NCI-H345 treated with DMSO at 0.1 percent for 48 hours (cell line): ENCODE measurements around the gene JAGN1.
"Not testable (repeated sequence)": the region's sequence is repeated elsewhere in the genome, so short reads cannot be mapped to it uniquely, and the experiment has no call there.

Source experiments
- DNase-seq: peaks from one replicate; lab custom pipeline; 2025; ENCODE audit not compliant: unreplicated experiment; lab: John Stamatoyannopoulos, UW

JAGN1 gene

GRCh38 chr3:9897408-9898372 is 7.3 kb downstream of the JAGN1 start:
- no peak for DNase-seq

DNA sequence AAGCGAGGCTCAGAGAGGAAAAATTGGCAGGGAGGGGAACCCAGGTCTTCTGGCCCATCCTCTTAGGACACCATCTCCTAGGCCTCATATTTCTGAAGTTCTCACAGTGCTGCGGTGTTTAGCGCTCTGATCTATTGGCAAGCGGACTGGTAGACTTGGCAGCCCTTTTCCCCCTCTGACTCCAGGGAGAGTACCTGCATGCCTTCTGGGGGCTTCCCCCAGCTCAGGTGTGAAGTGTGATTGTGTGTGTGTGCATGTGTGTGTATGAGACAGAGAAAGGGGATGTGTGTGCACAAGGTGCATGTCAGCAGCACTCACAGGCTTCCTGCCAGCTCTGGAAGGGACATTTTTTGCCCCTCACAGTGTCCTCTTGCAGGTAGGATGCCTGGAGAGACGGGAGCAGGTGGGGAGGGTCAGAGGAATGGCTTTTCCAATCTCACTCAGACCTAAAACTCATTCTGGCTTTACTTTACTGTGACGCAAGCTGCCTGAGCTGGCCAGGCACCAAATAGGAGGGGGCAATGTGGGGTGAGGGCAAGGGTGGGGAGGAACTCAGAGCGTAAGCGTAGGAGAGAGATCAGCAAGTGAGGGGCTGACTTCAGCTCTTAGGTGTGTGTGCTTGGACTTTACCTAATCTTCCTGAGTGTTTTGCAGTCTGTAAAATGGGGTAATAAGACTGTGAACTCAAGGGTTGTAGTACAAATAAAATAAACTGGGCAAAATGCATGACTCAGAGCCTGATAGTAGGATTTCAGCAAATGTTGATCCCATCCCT is 8.2 kb downstream of the JAGN1 start:
- DNase-seq = no peak

GRCh38 chr3:9899289-9899791 is 8.9 kb downstream of the JAGN1 start:
- no peak for DNase-seq

- DNase-seq = not testable (repeated sequence)
Observed at GRCh38 chr3:9900965-9901415, 10.6 kb downstream of the JAGN1 start.

DNA sequence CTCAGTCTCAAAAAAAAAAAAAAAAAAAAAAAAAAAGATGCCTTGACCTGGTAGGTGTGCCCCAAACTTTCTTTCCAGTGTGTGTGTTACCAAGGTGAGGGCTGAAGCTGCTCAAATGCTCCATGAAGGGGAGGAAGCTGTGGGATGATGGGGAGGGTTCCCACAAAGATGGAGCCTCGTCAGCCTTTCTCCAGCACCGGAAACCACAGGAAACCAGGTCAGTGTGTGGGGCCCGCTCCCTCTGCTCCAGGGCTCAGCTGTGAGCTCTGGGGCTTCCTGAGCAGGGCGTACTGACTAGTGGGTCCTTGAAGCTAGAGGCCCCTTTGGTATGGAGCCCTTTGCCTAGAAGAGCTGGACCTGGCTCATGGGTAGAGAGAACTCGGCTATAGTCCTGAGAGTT is 11.6 kb downstream of the JAGN1 start:
- no peak for DNase-seq

GRCh38 chr3:9902372-9903237 is 12.2 kb downstream of the JAGN1 start, which contains the start of gene IL17RE:
Gene IL17RE, plus strand, starts transcription at chr3:9902848. Its CDS starts 85 bp downstream, at chr3:9902933.
- no peak for DNase-seq

DNA sequence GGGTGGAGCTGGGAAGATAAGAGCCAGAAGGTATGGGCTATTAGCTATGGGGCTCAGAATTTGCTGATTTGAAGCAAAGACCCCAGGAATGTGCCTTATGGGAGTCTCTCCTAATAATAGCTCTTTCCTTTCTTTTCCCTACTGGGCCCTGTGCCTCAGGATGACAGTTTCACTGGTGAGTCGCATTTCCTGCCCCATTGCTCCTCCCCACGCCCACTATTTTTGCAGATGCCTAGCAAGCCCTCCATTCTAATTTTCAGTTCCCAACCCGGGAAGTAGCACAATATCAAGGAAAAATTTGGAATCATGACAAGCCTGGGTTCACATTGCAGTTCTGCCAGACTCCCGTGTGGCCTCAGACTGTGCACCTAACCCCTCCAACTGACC is 12.8 kb downstream of the JAGN1 start:
- no peak for DNase-seq

- no peak for DNase-seq
Observed at GRCh38 chr3:9903904-9904303, 13.5 kb downstream of the JAGN1 start.

- no peak for DNase-seq
Observed at GRCh38 chr3:9906480-9906879, 16.1 kb downstream of the JAGN1 start.

GRCh38 chr3:9908286-9908685 is 17.9 kb downstream of the JAGN1 start:
- no peak for DNase-seq

DNA sequence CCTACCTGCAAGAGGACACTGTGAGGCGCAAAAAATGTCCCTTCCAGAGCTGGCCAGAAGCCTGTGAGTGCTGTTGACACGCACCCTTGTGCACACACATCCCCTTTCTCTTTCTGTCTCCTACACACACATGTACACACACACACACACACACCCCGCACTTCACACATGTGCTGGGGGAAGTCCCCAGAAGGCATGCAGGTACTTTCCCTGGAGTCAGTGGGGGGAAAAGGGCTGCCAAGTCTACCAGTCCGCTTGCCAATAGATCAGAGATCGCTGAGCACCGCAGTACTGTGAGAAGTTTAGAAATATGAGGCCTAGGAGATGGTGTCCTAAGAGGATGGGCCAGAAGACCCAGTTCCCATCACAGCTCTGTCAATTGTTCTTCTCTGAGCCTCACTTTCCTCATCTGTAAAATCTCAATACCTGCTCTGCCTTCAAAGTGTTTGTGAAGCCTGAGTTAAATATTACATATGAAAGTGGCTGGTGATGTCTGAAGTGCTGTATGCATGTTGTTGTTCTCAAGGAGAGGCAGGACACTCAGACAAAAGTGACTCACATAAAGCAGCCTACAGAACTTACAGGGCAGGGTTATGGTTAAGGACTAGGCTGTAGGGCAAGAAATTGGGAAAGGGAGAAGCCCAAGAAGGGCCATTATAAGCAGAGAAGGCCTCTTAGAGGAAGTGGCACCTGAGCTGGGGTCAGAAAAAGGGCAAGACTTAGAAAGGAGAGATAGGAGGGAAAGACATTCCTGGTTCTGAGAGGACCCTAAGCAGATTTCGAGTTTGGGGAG is 19.0 kb downstream of the JAGN1 start:
- DNase-seq = no peak

DNA sequence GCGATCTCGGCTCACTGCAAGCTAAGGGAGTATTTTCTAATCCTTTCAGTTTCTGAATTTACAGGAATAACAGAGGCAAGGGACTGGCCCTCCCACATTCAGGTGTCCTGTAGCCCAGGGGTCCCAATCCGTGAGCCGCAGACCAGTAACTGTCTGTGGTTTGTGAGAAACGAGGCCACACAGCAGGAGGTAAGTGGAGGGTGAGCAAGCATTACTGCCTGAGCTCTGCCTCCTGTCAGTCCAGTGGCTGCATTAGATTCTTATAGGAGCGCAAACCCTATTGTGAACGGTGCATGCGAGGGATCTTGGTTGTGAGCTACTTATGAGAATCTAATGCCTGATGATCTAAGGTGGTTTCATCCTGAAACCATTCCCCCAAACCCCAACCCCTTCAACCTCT is 21.5 kb downstream of the JAGN1 start:
- no peak for DNase-seq

DNA sequence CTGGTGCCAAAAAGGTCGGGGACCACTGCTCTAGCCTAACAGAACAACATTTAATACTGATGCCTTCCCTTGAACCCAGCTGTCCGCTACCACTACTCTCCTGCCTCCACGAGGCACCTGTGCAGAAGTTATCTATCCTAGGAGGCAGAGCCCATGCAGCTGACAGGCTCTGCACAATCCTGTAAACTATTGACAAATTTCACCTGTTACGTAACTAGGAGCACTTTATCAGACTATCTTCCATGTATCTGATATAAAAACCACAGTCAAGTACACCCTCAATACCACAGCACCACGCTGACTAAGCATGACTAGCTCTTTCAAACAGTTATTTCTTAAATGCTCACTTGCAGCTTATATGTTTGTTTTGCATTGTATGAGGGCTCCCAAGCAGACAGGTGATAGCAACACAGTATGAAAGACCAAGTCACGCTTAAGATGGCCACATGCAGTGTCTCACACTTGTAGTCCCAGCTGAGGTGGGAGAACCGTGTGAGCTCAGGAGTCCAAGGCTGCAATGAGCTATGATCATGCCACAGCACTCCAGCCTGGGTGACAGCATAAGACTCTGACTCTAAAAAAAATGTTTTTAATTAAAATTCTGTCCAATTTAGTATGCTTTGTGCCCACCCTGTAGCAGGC is 22.0 kb downstream of the JAGN1 start:
- DNase-seq = no peak

- DNase-seq = no peak
Observed at GRCh38 chr3:9913601-9914000, 23.2 kb downstream of the JAGN1 start.

DNA sequence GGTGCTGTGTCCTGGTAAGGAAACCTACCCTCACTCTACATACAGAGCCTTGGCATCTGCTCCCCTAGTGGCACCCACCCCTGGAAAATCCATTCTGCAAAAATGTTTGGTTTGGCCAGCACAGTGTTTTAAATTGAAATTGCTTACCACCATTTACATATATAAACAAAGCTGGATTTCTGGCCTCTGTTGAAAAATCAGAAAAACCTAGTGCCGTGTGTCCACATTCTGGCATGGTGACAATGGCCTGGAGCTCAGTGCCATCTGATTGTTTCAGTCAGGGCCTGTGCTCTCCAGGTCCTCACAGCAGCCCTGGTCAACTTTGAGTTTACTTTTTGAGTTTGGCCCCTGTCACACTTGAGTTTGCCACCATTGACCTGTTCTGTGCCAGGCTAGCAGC is 23.6 kb downstream of the JAGN1 start:
- no peak for DNase-seq

DNA sequence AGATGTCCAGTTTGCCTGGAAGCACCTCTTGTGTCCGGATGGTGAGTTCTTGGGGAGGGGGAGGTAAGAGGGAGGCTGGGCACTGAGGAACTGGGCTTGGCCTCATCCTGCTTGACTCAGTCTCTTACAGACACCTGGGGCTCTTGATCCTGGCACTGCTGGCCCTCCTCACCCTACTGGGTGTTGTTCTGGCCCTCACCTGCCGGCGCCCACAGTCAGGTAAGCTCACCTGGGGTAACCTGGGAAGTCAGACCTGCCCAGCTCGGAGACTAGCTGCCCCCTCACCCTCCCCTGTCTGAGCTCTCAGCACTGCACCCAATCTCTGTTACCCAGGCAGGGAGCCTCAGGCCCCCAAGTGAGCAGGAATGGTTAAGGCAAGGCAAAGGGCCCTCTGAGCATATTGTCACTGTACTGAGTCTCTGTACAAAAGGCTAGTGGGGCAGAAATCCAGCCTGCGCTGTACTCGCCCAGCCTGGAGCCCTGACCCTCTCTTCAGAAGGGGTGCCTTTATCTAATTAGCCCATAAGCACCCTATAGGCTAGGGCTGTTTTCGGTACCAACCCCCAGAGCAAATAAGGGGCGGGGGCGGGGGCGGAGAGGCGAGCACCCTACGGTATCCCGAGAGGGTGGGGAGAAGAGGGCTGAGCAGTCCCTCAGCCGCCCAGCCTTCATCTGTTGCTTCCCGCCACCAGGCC is 24.3 kb downstream of the JAGN1 start:
- no peak for DNase-seq

GRCh38 chr3:9915254-9916141 is 25.1 kb downstream of the JAGN1 start:
- DNase-seq = no peak

GRCh38 chr3:9916346-9916733 is 25.9 kb downstream of the JAGN1 start:
- no peak for DNase-seq
